Retinal pigment epithelial cell (primary cell): ENCODE results near the gene MTCL1.

Experiments used
- DNase-seq: peaks from one replicate; pipeline ENCODE4 v3.0.0-alpha.2; 2010; ENCODE audit warnings: low read depth
- H3K4me3 ChIP-seq: 2 replicates; pipeline ENCODE4 v1.5.1; 2011; ENCODE audit warnings: mild to moderate bottlenecking, low read length, control low read depth, moderate library complexity
- TF ChIP-seq, protein P1 (sequence below): conservative IDR thresholded peaks from 2 replicates; pipeline ENCODE4 v1.5.1; 2011; ENCODE audit warnings: low read depth, low read length, control low read depth, inconsistent platforms

The MTCL1 gene

DNA sequence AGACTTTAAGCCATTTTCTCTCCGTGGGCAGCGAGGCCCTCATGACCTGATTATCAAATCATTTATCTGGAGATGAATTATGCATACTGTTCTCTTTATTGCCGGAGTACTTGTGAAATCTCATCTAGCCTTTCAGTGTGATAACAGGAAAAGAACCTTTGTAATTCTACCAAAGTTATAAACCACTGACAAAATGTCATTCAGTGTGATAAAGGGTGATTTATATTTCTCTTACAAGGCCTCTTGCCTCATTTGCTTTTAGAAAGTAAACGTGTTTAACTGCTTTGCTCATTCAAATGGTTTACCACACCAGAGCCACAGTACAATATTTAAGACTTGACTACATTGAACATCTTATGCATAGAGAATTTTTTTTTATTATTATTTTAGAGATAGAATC lies 13.8 kb downstream of the MTCL1 start:
- TF ChIP-seq, protein P1, sequence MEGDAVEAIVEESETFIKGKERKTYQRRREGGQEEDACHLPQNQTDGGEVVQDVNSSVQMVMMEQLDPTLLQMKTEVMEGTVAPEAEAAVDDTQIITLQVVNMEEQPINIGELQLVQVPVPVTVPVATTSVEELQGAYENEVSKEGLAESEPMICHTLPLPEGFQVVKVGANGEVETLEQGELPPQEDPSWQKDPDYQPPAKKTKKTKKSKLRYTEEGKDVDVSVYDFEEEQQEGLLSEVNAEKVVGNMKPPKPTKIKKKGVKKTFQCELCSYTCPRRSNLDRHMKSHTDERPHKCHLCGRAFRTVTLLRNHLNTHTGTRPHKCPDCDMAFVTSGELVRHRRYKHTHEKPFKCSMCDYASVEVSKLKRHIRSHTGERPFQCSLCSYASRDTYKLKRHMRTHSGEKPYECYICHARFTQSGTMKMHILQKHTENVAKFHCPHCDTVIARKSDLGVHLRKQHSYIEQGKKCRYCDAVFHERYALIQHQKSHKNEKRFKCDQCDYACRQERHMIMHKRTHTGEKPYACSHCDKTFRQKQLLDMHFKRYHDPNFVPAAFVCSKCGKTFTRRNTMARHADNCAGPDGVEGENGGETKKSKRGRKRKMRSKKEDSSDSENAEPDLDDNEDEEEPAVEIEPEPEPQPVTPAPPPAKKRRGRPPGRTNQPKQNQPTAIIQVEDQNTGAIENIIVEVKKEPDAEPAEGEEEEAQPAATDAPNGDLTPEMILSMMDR = no peak
- no peak overlapping the region for H3K4me3 ChIP-seq
- DNase-seq = no peak

DNA sequence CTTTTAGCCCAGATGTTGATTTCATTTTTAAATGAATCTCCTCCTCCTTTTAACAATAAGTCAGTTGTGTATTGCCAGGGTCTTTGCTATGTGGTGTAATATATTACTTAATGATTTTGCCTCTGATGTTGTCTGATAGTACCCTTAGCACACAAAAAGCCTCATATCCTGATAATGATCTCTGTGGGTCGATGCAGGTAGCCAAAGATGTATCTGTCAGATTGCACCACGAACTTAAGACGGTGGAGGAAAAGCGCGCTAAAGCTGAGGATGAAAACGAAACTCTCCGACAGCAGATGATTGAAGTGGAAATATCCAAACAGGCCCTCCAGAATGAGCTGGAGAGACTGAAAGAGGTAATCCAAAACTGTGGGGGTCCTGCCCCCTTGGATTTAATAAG lies 14.8 kb downstream of the MTCL1 start:
- TF ChIP-seq, protein P1 = no peak
- DNase-seq = no peak
- no peak overlapping the region for H3K4me3 ChIP-seq

DNA sequence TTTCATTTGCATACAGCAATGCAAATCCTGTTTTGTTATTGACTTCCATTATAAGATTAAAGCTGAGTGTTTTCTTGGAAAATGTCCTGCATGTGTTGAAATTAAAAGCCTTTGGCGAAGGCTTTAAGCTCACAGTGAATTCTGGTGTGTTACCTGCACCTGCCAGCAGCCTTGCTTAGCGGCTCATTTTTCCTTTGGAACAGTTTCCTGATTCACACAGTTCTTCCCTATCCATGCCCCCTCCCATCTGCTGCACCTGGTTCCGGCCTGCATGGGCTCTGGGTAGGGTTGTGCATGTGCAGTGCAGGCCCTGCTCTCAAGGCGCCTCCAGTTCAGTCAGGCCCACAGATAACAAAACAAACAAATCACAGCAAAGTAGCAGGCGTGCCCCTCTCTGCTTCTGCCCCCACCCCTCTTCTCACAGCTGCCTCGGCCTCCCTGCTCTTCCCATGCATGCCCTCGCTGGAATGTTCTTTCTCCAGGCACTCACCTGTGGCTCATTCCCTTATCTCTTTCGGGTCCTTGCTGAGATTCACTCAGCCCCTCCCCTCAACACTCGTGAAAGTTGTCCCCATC lies 15.8 kb downstream of the MTCL1 start:
- TF ChIP-seq, protein P1 = no peak
- H3K4me3 ChIP-seq = no peak overlapping the region
- DNase-seq = no peak

DNA sequence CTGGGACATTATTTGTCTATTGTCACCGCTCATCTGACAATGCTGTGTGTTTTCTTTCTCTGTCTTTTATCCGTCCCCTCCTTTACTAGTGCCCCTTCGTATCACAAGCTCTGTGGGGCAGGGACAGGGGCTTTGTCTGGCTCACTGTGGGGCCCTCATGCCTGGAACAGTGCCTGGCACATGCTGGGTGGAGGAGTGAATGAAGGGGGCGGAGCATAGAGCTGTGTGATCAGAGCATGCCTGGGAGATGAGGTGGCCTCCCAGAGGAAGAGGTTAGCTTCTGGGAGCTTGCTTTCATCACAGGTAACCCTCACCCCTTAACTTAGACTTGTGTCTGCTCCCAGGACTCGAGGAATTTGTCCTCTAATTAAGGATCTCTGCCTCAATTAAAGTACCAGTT lies 16.4 kb downstream of the MTCL1 start:
- TF ChIP-seq, protein P1 = no peak
- H3K4me3 ChIP-seq = no peak overlapping the region
- DNase-seq = no peak

DNA sequence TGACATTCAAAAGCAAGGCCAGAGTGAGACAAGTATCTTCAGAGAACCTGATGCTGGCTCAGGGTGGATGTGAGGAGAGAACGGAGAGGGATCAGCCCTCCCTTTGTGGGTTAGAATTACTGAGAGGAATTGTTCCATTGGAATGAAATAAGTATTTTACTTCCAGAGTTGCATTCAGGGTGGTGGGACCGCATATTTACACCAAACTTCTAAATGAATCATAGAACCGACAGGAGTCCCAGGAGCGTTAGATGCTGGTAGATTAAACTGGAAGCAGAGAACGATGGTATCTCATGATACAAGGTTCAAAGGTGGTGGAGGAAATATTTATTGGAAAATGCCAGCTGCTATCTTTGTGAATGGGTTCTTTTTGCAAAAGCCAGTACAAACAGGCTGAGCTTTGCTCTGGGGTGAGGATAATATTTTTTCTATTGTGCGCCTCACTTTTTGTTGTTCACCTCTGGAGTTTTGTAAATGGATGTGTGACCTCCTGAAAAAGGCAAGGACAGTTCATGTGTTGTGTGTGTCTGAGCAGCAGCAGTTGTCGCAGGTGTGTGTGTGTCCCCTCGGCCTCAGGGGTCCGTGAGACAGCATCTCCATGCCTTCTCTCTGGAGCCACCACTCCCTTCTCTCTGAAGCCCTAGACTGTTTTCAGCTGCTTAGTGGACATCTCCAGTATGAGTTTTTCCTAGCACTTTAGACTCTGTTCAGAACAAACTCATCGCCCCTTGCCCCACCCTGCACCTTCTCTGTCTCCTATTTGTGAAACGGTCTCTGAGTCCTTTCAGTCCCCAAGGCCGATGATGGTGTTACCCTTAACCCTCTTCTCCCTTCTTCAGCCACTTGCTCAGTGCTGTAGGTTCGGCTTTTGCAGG lies 17.8 kb downstream of the MTCL1 start:
- no peak for DNase-seq
- TF ChIP-seq, protein P1 = no peak
- H3K4me3 ChIP-seq = no peak overlapping the region

DNA sequence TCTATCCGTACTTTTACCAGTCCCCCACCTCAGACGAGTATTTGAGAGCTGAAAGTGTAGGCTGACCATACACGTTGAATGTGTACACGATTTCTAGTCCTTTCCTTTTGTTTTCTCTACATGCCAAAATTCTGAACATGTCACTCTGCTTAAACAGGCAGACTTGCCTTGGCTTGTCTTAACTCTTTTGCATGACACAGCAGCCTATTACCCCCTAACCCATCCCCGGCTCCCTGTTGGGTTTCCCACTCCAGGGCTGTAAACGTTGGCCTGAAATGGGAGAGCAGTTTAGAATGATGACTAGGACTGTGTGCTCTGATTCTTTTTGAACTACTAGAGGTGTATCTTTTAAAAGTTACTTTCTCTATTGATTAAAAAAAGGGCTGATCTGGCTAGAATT lies 19.1 kb downstream of the MTCL1 start:
- TF ChIP-seq, protein P1 = no peak
- H3K4me3 ChIP-seq = no peak overlapping the region
- no peak for DNase-seq

DNA sequence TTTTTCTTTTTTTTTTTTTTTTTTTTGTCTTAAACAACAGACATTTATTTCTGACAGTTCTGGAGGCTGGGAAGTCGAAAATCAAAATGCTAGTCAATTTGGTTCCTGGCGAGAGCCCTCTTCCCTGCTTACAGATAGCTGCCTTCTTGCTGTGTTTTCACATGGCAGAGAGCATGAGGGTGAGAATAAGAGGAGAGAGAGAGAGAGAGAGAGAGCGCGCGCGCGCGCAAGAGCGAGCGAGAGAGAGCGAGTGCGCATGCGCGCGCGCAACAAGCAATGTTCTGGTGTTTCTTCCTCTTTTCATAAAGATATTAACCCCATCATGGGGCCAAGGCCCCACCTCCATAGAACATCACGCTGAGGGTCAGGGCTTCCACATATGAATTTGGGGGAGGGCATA lies 20.9 kb downstream of the MTCL1 start:
- TF ChIP-seq, protein P1 = no peak
- no peak overlapping the region for H3K4me3 ChIP-seq
- DNase-seq = no peak
